HG03045 (cell line): ENCODE data around the gene PTGER3.

ENCODE experiments used
- ATAC-seq: cut with Tn5 transposase; IDR thresholded peaks from one replicate; pipeline ENCODE4 v1.9.1; 2021; ENCODE audit warnings: mild to moderate bottlenecking, moderate library complexity; ENCODE audit not compliant: unreplicated experiment

PTGER3 gene

GRCh38 chr1:71047635-71048607 lies at the start of gene PTGER3:
PTGER3 (minus strand) TSS chr1:71047816; CDS start chr1:71047577, 239 bp downstream.
- ATAC-seq = no peak

GRCh38 chr1:71094913-71095312 lies 47.3 kb upstream of the PTGER3 start:
- no peak for ATAC-seq

- ATAC-seq = no peak
Measured at GRCh38 chr1:71093938-71094337, 46.3 kb upstream of the PTGER3 start.

- no peak for ATAC-seq
Measured at GRCh38 chr1:71089536-71090270, 42.1 kb upstream of the PTGER3 start.

GRCh38 chr1:71088645-71089287 lies 41.1 kb upstream of the PTGER3 start:
- no peak for ATAC-seq

- ATAC-seq = no peak
Measured at GRCh38 chr1:71087713-71088112, 40.1 kb upstream of the PTGER3 start.

GRCh38 chr1:71087060-71087459 lies 39.4 kb upstream of the PTGER3 start:
- ATAC-seq = no peak

GRCh38 chr1:71086331-71086730 lies 38.7 kb upstream of the PTGER3 start:
- no peak for ATAC-seq

- no peak for ATAC-seq
Measured at GRCh38 chr1:71083271-71083670, 35.7 kb upstream of the PTGER3 start.

GRCh38 chr1:71081697-71082080 lies 34.1 kb upstream of the PTGER3 start:
- no peak for ATAC-seq

GRCh38 chr1:71080739-71081696 lies 33.4 kb upstream of the PTGER3 start, which contains the start of gene ZRANB2:
ZRANB2 (minus strand) TSS chr1:71081035; CDS start chr1:71080995, 40 bp downstream.
- peak; percentile 100 for ATAC-seq

GRCh38 chr1:71080230-71080738 lies 32.7 kb upstream of the PTGER3 start:
- peak; percentile 9 for ATAC-seq

GRCh38 chr1:71074681-71075080 lies 27.1 kb upstream of the PTGER3 start:
- ATAC-seq = no peak

GRCh38 chr1:71072273-71072672 lies 24.7 kb upstream of the PTGER3 start:
- ATAC-seq = no peak

- ATAC-seq = no peak
Measured at GRCh38 chr1:71071720-71072119, 24.1 kb upstream of the PTGER3 start.

GRCh38 chr1:71068325-71069240 lies 21.0 kb upstream of the PTGER3 start:
- peak; percentile 67 for ATAC-seq

GRCh38 chr1:71054791-71055190 lies 7.2 kb upstream of the PTGER3 start:
- no peak for ATAC-seq

- ATAC-seq = no peak
Measured at GRCh38 chr1:71054281-71054731, 6.7 kb upstream of the PTGER3 start.

GRCh38 chr1:71053758-71054157 lies 6.1 kb upstream of the PTGER3 start:
- ATAC-seq = no peak
